ENCODE data around the gene MAFB.

The MAFB gene

GRCh38 chr20:40659567-40659966, 29.5 kb downstream of the MAFB start:
- no peak for DNase-seq (ENCODE audit: low spot score)

GRCh38 chr20:40658509-40658908, 30.5 kb downstream of the MAFB start:
- no peak for DNase-seq (ENCODE audit: low spot score)

- no peak for DNase-seq (ENCODE audit: low spot score)
Measured at GRCh38 chr20:40657526-40657925, 31.5 kb downstream of the MAFB start.

GRCh38 chr20:40655451-40655850, 33.6 kb downstream of the MAFB start:
- no peak for DNase-seq (ENCODE audit: low spot score)

GRCh38 chr20:40654876-40655275, 34.2 kb downstream of the MAFB start:
- DNase-seq (ENCODE audit: low spot score) = no peak

GRCh38 chr20:40652441-40652987, 36.5 kb downstream of the MAFB start:
- DNase-seq (ENCODE audit: low spot score) = no peak

- DNase-seq (ENCODE audit: low spot score) = no peak
Measured at GRCh38 chr20:40651151-40651550, 37.9 kb downstream of the MAFB start.

GRCh38 chr20:40650707-40651106, 38.3 kb downstream of the MAFB start:
- DNase-seq (ENCODE audit: low spot score) = no peak

- DNase-seq (ENCODE audit: low spot score) = no peak
Measured at GRCh38 chr20:40648210-40649072, 40.6 kb downstream of the MAFB start.

- no peak for DNase-seq (ENCODE audit: low spot score)
Measured at GRCh38 chr20:40646813-40647212, 42.2 kb downstream of the MAFB start.

- DNase-seq (ENCODE audit: low spot score) = no peak
Measured at GRCh38 chr20:40646361-40646760, 42.7 kb downstream of the MAFB start.

GRCh38 chr20:40644863-40645262, 44.2 kb downstream of the MAFB start:
- no peak for DNase-seq (ENCODE audit: low spot score)

- DNase-seq (ENCODE audit: low spot score) = no peak
Measured at GRCh38 chr20:40643891-40644290, 45.1 kb downstream of the MAFB start.

- no peak for DNase-seq (ENCODE audit: low spot score)
Measured at GRCh38 chr20:40641809-40642208, 47.2 kb downstream of the MAFB start.

GRCh38 chr20:40641202-40641601, 47.8 kb downstream of the MAFB start:
- no peak for DNase-seq (ENCODE audit: low spot score)

GRCh38 chr20:40640667-40641066, 48.4 kb downstream of the MAFB start:
- no peak for DNase-seq (ENCODE audit: low spot score)

GRCh38 chr20:40639676-40640355, 49.2 kb downstream of the MAFB start:
- DNase-seq (ENCODE audit: low spot score) = peak; percentile 1

GRCh38 chr20:40639132-40639531, 49.9 kb downstream of the MAFB start:
- DNase-seq (ENCODE audit: low spot score) = no peak

GRCh38 chr20:40638414-40638813, 50.6 kb downstream of the MAFB start:
- no peak for DNase-seq (ENCODE audit: low spot score)

GRCh38 chr20:40637176-40637575, 51.9 kb downstream of the MAFB start:
- DNase-seq (ENCODE audit: low spot score) = no peak

- DNase-seq (ENCODE audit: low spot score) = no peak
Measured at GRCh38 chr20:40636486-40636885, 52.5 kb downstream of the MAFB start.

- DNase-seq (ENCODE audit: low spot score) = no peak
Measured at GRCh38 chr20:40635971-40636370, 53.1 kb downstream of the MAFB start.

Data from pons (tissue), 1 donor.